Nephron progenitor cell (in vitro differentiated cells): ENCODE measurements around the gene ATG10.
"Not testable (repeated sequence)": the region's sequence is repeated elsewhere in the genome, so short reads cannot be mapped to it uniquely, and the experiment has no call there.

Source experiments
- DNase-seq: peaks from one replicate; pipeline ENCODE4 v3.0.0; 2021
- H3K27ac Mint-ChIP-seq: 2 replicates; pipeline ENCODE4 v1.8.0; 2021; ENCODE audit warnings: mild to moderate bottlenecking, moderate library complexity, mixed read lengths
- H3K27me3 Mint-ChIP-seq: 2 replicates; pipeline ENCODE4 v1.8.0; 2021; ENCODE audit warnings: mild to moderate bottlenecking, low read depth, mixed read lengths; ENCODE audit not compliant: poor library complexity
- H3K36me3 Mint-ChIP-seq: 2 replicates; pipeline ENCODE4 v1.8.0; 2021; ENCODE audit warnings: low read depth, mixed read lengths
- H3K4me1 Mint-ChIP-seq: 2 replicates; pipeline ENCODE4 v1.8.0; 2021; ENCODE audit warnings: mixed read lengths
- H3K4me3 Mint-ChIP-seq: 2 replicates; pipeline ENCODE4 v1.8.0; 2021; ENCODE audit warnings: mild to moderate bottlenecking, moderate library complexity, mixed read lengths
- H3K9me3 Mint-ChIP-seq: 2 replicates; pipeline ENCODE4 v1.8.0; 2021; ENCODE audit warnings: mild to moderate bottlenecking, moderate library complexity, mixed read lengths
- TF ChIP-seq, protein P1 (sequence below): fragments of 200-600 bp; sonication (generic); IDR thresholded peaks from 2 replicates; pipeline ENCODE4 v1.5.0; 2021; ENCODE audit warnings: antibody characterized with exemption

The ATG10 gene

DNA sequence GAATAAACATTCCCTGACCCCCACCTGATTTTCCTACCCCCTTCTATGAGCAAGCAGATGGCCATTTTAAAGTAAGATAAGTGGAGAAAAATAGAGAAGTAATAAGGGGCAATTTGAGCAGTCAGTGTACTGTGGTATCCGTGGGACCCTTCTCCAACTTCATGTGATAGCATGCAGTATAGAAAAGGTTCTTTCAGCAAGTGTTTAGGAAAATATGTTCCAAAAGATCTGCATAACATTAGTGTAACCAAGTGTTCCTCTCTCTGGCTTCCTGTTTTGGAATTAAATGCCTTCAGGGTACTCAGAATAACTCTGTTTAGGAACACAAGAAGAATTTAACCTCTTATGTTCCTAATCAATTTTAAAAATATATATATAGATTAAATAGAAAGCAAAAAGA, 134.9 kb downstream of the ATG10 start:
- Mint-ChIP-seq H3K4me3 (no peak overlapping the region), H3K27ac (no peak overlapping the region), H3K9me3 (no peaks in the 10 kb centered on the region), H3K27me3 (no peaks in the 10 kb centered on the region), H3K36me3 (no peaks in the 10 kb centered on the region), H3K4me1 (peaks cover 13% of the 10 kb centered on the region)
- no peak for DNase-seq
- TF ChIP-seq, protein P1, sequence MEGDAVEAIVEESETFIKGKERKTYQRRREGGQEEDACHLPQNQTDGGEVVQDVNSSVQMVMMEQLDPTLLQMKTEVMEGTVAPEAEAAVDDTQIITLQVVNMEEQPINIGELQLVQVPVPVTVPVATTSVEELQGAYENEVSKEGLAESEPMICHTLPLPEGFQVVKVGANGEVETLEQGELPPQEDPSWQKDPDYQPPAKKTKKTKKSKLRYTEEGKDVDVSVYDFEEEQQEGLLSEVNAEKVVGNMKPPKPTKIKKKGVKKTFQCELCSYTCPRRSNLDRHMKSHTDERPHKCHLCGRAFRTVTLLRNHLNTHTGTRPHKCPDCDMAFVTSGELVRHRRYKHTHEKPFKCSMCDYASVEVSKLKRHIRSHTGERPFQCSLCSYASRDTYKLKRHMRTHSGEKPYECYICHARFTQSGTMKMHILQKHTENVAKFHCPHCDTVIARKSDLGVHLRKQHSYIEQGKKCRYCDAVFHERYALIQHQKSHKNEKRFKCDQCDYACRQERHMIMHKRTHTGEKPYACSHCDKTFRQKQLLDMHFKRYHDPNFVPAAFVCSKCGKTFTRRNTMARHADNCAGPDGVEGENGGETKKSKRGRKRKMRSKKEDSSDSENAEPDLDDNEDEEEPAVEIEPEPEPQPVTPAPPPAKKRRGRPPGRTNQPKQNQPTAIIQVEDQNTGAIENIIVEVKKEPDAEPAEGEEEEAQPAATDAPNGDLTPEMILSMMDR, result no peak

DNA sequence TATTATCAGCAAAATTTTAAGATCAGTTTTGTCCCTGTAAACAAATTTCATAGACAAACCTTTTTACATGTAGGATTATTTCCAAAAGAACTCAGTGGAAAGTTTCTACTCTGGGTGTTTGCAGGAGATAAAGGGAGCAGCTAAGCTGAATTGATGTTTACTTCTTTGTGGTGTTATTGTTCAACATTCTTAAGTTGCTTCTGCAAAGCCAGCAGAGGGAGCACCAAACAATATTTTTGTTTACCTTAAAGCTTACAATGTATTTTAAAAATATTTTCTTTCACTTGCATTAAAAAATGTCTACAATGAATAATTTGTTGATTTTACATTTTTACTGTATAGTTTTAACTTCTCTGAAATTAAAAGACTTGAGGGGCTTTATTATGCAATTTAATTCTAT, 135.4 kb downstream of the ATG10 start:
- TF ChIP-seq, protein P1, result peak; percentile 29

GRCh38 chr5:82109013-82109412, 137.2 kb downstream of the ATG10 start:
- H3K4me1 Mint-ChIP-seq, result peaks cover 13% of the 10 kb centered on the region
- no peaks in the 10 kb centered on the region for H3K36me3 Mint-ChIP-seq
- H3K27ac Mint-ChIP-seq, result no peak overlapping the region
- no peaks in the 10 kb centered on the region for H3K27me3 Mint-ChIP-seq
- TF ChIP-seq, protein P1, result no peak
- no peak overlapping the region for H3K4me3 Mint-ChIP-seq
- H3K9me3 Mint-ChIP-seq, result no peaks in the 10 kb centered on the region
- no peak for DNase-seq

More for the DNA sequence above, 135.4 kb downstream of the ATG10 start:
- Mint-ChIP-seq H3K27me3 (no peaks in the 10 kb centered on the region), H3K4me1 (peaks cover 13% of the 10 kb centered on the region), H3K4me3 (no peak overlapping the region), H3K27ac (no peak overlapping the region), H3K36me3 (no peaks in the 10 kb centered on the region), H3K9me3 (no peaks in the 10 kb centered on the region)
- DNase-seq, result no peak

DNA sequence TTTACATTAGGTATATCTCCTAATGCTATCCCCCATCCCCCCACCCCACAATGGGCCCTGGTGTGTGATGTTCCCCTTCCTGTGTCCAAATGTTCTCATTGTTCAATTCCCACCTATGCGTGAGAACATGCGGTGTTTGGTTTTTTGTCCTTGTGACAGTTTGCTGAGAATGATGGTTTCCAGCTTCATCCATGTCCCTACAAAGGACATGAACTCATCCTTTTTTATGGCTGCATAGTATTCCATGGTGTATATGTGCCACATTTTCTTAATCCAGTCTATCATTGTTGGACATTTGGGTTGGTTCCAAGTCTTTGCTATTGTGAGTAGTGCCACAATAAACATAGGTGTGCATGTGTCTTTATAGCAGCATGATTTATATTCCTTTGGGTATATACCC, 138.1 kb downstream of the ATG10 start:
- H3K4me3 Mint-ChIP-seq, DNase-seq, H3K27ac Mint-ChIP-seq, H3K9me3 Mint-ChIP-seq, H3K36me3 Mint-ChIP-seq, H3K27me3 Mint-ChIP-seq: not testable (repeated sequence)
- H3K4me1 Mint-ChIP-seq, result peaks cover 13% of the 10 kb centered on the region

DNA sequence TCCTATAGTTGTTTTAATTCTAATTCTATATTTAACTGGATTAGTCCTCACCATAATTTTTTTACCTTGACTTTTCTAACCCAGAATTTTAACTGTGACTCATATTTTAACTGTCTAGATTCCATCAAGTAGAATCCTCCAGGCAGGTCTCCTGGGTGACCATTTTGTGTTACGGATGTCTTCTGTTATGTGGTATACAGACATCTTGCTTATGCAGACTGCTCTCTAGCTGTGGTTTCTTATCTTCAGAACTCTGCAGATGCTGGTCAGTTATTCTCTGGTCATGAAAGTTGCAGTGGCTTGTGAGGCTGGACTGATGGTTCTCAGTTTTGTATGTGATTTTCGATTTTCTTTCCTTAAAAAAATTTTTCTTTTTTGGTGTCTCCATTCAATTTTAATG, 139.4 kb downstream of the ATG10 start:
- no peaks in the 10 kb centered on the region for H3K9me3 Mint-ChIP-seq
- TF ChIP-seq, protein P1, result no peak
- no peak overlapping the region for H3K4me3 Mint-ChIP-seq
- peaks cover 11% of the 10 kb centered on the region for H3K4me1 Mint-ChIP-seq
- H3K27ac Mint-ChIP-seq, result no peak overlapping the region
- H3K36me3 Mint-ChIP-seq, result no peaks in the 10 kb centered on the region
- DNase-seq, result no peak
- no peaks in the 10 kb centered on the region for H3K27me3 Mint-ChIP-seq

DNA sequence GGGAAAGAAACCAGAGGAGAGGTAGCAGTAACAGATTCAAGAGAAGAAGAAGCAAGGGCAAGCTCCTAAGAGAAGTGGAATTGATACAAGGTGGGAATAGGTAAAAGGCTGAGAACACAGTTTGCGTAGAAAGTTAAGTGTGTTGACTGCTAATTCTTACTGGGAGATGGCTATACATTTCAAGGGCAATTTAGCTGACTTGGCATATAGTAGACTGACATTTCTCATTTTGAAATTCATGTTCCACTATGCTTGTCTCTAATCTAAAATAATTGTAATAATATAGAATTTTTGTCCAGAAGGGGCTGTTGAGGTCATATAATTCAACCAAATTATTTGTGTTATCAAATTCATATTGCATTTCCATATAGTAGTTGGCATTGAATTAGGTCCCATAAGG, 144.0 kb downstream of the ATG10 start:
- Mint-ChIP-seq H3K27ac (no peak overlapping the region), H3K36me3 (no peaks in the 10 kb centered on the region), H3K9me3 (peaks cover 3% of the 10 kb centered on the region), H3K4me3 (no peak overlapping the region), H3K4me1 (no peaks in the 10 kb centered on the region), H3K27me3 (no peaks in the 10 kb centered on the region)
- no peak for DNase-seq
- TF ChIP-seq, protein P1, result no peak
